GM12874 (cell line): ENCODE measurements around the gene COQ7.

Experiments
- TF ChIP-seq, protein P1 (sequence below): IDR thresholded peaks from 2 replicates; pipeline ENCODE4 v1.5.1; 2011; ENCODE audit warnings: low read depth, mild to moderate bottlenecking, control low read depth, low read length, moderate library complexity; ENCODE audit not compliant: insufficient read depth

COQ7 gene

DNA sequence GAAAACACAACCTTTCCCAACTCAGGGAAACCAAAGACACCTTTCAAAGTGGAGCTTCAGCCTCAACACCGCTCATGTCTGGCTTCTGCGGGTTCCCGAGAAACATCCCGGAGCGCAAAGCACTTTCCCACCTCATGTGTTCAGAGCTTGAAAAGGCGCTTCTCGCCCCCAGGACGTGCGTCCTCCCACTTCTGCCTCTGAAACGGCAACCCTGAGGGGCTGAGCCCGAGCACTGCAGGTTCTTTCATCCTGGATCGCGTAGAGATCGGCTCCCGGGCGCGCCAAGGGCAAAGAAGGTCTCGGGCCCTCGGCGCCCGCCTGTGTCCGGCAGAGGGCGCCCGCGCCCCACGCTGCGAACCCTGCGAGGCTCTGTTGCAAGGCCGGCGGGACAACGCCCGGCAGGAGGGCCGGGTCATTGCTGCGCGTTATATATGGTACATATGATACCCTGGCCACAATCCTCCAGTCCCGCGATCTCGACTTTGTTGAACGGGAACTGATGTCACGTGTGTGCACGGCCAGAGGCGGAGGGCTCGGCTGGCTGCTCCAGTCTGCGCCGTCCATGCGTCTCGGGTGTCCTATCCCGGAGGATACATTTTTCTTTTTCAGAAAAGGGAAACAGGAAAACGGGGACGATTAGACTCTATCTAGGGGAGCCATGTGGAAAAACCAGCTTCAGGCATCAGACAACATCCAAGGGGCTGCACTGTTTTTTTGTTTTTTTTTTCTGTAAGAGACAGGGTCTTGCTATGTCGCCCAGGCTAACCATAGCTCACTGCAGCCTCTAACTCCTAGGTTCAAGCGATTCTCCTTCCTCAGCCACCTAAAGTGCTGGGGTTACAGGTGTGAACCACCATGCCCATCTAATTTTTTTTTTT is 19.1 kb downstream of the COQ7 start:
- TF ChIP-seq, protein P1, sequence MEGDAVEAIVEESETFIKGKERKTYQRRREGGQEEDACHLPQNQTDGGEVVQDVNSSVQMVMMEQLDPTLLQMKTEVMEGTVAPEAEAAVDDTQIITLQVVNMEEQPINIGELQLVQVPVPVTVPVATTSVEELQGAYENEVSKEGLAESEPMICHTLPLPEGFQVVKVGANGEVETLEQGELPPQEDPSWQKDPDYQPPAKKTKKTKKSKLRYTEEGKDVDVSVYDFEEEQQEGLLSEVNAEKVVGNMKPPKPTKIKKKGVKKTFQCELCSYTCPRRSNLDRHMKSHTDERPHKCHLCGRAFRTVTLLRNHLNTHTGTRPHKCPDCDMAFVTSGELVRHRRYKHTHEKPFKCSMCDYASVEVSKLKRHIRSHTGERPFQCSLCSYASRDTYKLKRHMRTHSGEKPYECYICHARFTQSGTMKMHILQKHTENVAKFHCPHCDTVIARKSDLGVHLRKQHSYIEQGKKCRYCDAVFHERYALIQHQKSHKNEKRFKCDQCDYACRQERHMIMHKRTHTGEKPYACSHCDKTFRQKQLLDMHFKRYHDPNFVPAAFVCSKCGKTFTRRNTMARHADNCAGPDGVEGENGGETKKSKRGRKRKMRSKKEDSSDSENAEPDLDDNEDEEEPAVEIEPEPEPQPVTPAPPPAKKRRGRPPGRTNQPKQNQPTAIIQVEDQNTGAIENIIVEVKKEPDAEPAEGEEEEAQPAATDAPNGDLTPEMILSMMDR: peak; percentile 99

DNA sequence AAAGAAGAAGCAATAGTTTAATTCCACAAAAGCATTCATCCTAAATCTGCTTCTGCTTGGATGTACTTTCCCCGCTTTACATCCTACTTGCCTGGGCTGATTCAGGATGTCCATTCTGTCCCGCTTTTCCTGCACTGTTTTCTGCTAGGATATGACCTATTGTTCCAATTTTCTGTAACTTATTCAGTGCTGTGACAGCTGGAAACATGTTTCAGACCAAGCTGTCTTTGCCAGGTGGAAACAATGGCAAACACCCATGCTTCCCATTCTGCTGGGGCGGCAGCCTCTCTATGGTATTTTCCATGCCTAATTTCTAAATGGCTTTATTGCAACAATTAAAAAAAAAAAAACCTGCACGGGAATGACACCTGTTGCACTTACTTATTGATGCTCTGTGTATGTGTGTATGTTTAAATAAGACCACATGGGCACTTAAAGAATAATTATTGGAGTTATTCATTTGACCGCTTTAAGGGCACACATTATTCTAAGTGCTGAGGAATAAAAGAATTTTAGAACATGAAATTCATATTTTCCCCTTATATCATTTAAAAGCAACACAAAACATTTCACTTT is 21.0 kb downstream of the COQ7 start:
- TF ChIP-seq, protein P1: no peak

DNA sequence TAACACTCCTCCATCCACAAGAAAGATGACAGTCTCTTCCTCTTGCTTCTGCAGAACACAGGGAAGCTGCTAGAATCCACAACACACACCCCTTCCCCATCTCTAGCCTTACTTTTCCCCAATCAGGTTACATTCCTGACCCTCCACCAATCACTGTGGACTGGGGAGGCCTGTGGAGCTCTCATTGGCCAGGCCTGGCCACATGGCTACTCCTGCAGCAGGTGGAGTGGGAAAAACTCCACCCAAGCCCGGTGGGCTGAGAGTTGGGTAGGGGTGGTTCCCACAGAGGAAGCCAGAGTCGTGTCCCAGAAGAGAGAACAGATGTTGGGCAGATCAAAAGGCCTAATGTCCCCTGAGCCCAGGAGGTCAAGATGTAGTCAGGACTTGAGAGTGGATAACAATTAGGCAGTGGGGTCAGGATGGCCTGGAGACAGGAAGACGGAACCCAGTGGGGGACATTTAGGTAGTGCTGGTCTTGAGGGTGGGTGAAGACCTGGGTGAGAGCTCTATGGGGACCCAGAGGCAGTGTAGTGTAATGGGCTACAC is 22.1 kb downstream of the COQ7 start:
- TF ChIP-seq, protein P1: no peak

DNA sequence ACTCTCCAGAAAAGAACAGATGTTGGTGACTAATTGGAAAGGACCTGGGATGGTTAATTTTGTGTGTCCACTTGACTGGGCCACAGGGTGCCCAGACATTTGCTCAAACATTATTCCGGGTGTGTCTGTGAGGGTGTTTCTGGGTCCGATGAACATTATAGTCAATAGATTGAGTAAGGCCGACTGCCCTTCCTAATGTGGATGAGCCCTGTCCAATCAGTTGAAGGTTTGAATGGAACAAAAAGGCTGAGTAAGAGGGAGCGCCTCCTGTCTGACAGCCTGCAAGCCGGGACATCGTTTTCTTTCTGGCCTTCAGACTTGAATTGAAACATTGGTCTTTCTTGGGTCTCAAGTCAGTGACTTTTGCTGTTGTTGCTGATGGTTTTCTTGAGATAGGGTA is 23.5 kb downstream of the COQ7 start:
- TF ChIP-seq, protein P1: no peak

DNA sequence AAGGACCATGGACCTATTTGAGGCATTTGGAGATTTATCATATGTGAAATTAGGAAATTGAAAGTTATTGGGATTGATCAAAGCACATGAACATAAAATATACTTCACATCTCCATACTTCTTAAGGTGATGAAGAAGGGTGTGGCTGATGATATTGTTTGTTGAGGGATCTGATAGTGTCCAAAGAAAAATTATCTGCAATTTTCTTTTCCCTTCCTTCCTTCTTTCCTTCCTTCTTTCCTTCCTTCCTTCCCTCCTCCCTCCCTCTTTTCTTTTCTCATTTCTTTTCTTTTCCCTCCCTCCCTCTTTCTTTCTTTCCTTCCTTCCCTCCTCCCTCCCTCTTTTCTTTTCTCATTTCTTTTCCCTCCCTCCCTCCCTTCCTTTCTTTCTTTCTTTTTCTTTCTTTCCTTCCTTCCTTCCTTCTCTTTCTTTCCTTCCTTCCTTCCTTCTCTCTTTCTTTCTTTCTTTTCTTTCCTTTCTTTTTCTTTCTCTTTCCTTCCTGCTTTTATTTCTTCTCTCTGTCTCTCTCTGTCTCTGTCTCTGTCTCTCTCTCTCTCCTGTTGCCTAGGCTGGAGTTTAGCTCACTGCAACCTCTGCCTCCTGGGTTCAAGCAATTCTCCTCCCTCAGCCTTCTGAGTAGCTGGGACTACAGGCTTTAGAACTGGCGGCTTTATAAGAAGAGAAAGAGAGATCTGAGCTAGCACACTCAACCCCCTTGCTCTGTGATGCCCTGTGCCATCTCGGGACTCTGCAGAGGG is 25.4 kb downstream of the COQ7 start:
- TF ChIP-seq, protein P1: no peak

DNA sequence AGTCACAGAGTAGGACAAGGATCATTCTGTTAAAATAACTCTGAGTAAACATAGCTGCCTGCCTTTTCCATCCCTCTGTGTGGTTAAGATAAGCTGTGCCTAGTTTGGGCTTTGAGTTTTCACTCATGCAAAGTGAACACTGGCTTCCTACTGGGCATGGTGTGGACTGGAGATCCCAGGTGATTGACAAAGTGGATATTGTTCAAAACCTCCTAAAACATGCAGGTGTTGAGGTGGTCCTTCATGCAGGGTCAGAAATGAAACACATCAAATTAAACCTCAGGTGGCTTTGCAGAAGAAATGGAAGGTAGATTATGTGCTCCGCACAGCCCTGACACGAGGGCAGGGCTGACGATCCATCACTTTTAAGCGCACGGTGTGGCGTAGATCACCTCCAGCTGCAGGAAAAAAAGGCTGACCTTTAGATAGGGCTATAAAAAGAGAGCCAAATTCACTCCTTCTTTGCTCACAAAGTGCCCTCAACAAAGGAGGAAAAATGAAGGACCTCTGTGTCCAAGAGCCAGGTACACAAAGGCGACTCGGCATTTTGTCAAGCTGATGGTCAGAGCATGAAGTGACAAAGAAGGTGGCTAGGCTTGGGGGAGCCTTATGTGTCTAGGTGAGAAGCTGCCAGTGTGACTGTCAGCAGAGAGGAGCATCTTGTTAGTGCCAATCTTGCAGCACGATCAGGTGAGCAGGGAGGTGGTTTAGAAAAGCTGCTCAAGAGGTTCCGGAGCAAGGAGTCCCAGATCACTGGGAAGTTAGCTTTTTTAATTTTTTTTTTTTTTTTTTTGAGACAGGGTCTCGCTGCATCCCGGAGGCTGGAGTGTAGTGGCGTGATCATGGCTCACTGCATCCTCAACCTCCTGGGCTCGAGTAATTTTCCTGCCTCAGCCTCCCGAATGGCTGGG is 26.5 kb downstream of the COQ7 start:
- TF ChIP-seq, protein P1: no peak
